ENCODE data around the gene YKT6. TPM values are rescaled to one million over a fixed set of nuclear protein-coding genes. Genes with fewer than 3 reads are reported as not detected.

The YKT6 gene
- total and polyA plus RNA-seq, 2 experiments from 2014 or later = 33.5 to 114 TPM

- H3K9me3 Mint-ChIP-seq = no peaks in the 10 kb centered on the region
- peaks cover 4% of the 10 kb centered on the region; the same call in 1 of the 2 replicates for H3K4me1 ChIP-seq (ENCODE audit: insufficient read depth)
- H4K20me1 ChIP-seq (replicated peaks; ENCODE audit: insufficient read depth) = no peaks in the 10 kb centered on the region
- no peaks in the 10 kb centered on the region for H3F3A ChIP-seq (replicated peaks; ENCODE audit: low read depth)
- no peak overlapping the region for H3K27ac Mint-ChIP-seq
- DNase-seq (ENCODE audit: low spot score) (no peak), ATAC-seq (no peak)
- H3K4me3 ChIP-seq = no peak overlapping the region
- H3K9me2 ChIP-seq (ENCODE audit: insufficient read depth) = no peaks in the 10 kb centered on the region
- H3K27me3 ChIP-seq (ENCODE audit: insufficient read depth) = no peaks in the 10 kb centered on the region
- no peaks in the 10 kb centered on the region for H3K36me3 Mint-ChIP-seq (ENCODE audit: low read depth)
- no peak overlapping the region for H2AFZ ChIP-seq
- H3K4me3 Mint-ChIP-seq = no peak overlapping the region
- TF ChIP-seq EZH2 (IDR thresholded peaks at IDR 0.05; ENCODE audit: low read depth, unreplicated experiment) (no peak), ZNF114 (CRISPR knock-in tag; IDR thresholded peaks at IDR 0.05) (no peak), CTCF (conservative IDR thresholded peaks at IDR 0.05; ENCODE audit: low read depth in 2 of 2) (no peak), NANOG (IDR thresholded peaks at IDR 0.05; ENCODE audit: borderline replicate concordance) (no peak), CREB1 (CRISPR knock-in tag; IDR thresholded peaks at IDR 0.05; ENCODE audit: low read depth) (no peak), EZH2phosphoT487 (IDR thresholded peaks at IDR 0.05; ENCODE audit: unreplicated experiment) (no peak)
- TF ChIP-seq, protein P1, sequence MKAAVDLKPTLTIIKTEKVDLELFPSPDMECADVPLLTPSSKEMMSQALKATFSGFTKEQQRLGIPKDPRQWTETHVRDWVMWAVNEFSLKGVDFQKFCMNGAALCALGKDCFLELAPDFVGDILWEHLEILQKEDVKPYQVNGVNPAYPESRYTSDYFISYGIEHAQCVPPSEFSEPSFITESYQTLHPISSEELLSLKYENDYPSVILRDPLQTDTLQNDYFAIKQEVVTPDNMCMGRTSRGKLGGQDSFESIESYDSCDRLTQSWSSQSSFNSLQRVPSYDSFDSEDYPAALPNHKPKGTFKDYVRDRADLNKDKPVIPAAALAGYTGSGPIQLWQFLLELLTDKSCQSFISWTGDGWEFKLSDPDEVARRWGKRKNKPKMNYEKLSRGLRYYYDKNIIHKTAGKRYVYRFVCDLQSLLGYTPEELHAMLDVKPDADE (IDR thresholded peaks at IDR 0.05) = no peak
- no peak overlapping the region for H3K4me2 ChIP-seq
- H3K4me1 Mint-ChIP-seq = peaks cover 17% of the 10 kb centered on the region
- no peaks in the 10 kb centered on the region for H3K79me2 ChIP-seq (replicated peaks; ENCODE audit: insufficient read depth)
- no peak overlapping the region for H3K27ac ChIP-seq (ENCODE audit: low read depth)
- H3K27me3 Mint-ChIP-seq (ENCODE audit: insufficient read depth, low read depth, poor library complexity) = peaks cover 13% of the 10 kb centered on the region
- H3K36me3 ChIP-seq (ENCODE audit: insufficient read depth) = no peaks in the 10 kb centered on the region
Observed at GRCh38 chr7:44226396-44226753, 25.6 kb downstream of the YKT6 start.

- H4K20me1 ChIP-seq (replicated peaks; ENCODE audit: insufficient read depth) = no peaks in the 10 kb centered on the region
- no peak overlapping the region for H3K4me3 ChIP-seq
- H3K9me2 ChIP-seq (ENCODE audit: insufficient read depth) = no peaks in the 10 kb centered on the region
- Mint-ChIP-seq H3K4me1 (peaks cover 12% of the 10 kb centered on the region), H3K27me3 (ENCODE audit: insufficient read depth, low read depth, poor library complexity) (peaks cover 10% of the 10 kb centered on the region), H3K9me3 (no peaks in the 10 kb centered on the region), H3K4me3 (no peak overlapping the region), H3K27ac (no peak overlapping the region), H3K36me3 (ENCODE audit: low read depth) (no peaks in the 10 kb centered on the region)
- H3F3A ChIP-seq (replicated peaks; ENCODE audit: low read depth) = no peaks in the 10 kb centered on the region
- no peaks in the 10 kb centered on the region for H3K4me1 ChIP-seq (ENCODE audit: insufficient read depth)
- ATAC-seq (no peak), DNase-seq (ENCODE audit: low spot score) (no peak)
- no peak overlapping the region for H3K27ac ChIP-seq (ENCODE audit: low read depth)
- no peak overlapping the region for H3K4me2 ChIP-seq
- H3K36me3 ChIP-seq (ENCODE audit: insufficient read depth) = no peaks in the 10 kb centered on the region
- no peaks in the 10 kb centered on the region for H3K79me2 ChIP-seq (replicated peaks; ENCODE audit: insufficient read depth)
- no peak overlapping the region for H2AFZ ChIP-seq
- no peaks in the 10 kb centered on the region for H3K27me3 ChIP-seq (ENCODE audit: insufficient read depth)
- TF ChIP-seq POLR2AphosphoS5 (IDR thresholded peaks at IDR 0.05; ENCODE audit: low read depth) = no peak
- no peak for TF ChIP-seq CTCF (conservative IDR thresholded peaks at IDR 0.05; ENCODE audit: low read depth in 2 of 2)
- TF ChIP-seq NANOG (IDR thresholded peaks at IDR 0.05; ENCODE audit: borderline replicate concordance) = no peak
- no peak for TF ChIP-seq ZNF114 (CRISPR knock-in tag; IDR thresholded peaks at IDR 0.05)
- no peak for TF ChIP-seq JUNB (IDR thresholded peaks at IDR 0.05; ENCODE audit: unreplicated experiment)
- TF ChIP-seq ZNF462 (CRISPR knock-in tag; IDR thresholded peaks at IDR 0.05) = no peak
Observed at GRCh38 chr7:44227911-44228310, 27.1 kb downstream of the YKT6 start.
